SK-MEL-5 (cell line): Measurements from ENCODE around the gene ZCCHC17. TPM values are rescaled to one million over a fixed set of nuclear protein-coding genes. Genes with fewer than 3 reads are reported as not detected.
A peak's percentile ranks its signal among the peaks of the same experiment; 100 is the strongest.

ENCODE experiments used
- DNase-seq: peaks from one replicate; pipeline ENCODE4 v3.0.0-alpha.2; 2016; ENCODE audit warnings: low read depth, low spot score
- in situ Hi-C: cut with HindIII; loops from 2 replicates; pipeline ENCODE4 v1.10.0; 2016; ENCODE audit warnings: low sequenced_read_pairs, high pct_unique_total_duplicates, low pct_unique_long_range_greater_than_20kb
- total RNA-seq: library from RNA; depleted of rRNA; stranded (reverse); fragments of >200 nt; shearing (Covaris generic); gene quantifications from 2 replicates; pipeline ENCODE4 v1.2.3, GENCODE V29; 2014

The ZCCHC17 gene
- total RNA-seq, 1 experiment from 2014 or later = 35.3 TPM

DNA sequence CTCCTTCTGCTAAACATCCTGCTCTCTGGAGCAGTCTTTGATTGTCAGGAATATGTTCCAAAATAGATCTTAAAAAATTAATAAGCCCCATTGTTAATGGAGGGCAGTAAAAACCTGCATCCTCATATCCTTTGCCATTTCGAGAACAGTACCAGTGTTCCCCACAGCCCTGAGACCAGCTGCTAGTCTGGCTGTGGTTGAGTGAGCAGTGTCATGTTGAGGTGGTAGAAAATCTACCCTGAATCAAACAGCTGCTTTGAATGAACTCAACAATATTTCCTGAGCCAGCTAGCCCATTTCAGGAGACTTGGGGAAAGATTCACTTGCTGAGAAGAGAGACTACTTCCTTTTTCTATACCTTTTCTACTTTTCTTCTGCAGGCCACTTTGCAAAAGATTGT, 51.6 kb downstream of the ZCCHC17 start:
- in situ Hi-C loops = no loop called here
- DNase-seq = no peak

- in situ Hi-C loops = no loop called here
- DNase-seq = peak; percentile 21
These were observed 57.5 kb downstream of the ZCCHC17 start for GRCh38 chr1:31354283-31354682.

- in situ Hi-C loops = no loop called here
- no peak for DNase-seq
These were observed 59.6 kb downstream of the ZCCHC17 start for GRCh38 chr1:31356427-31356826.

GRCh38 chr1:31361607-31362006, 64.8 kb downstream of the ZCCHC17 start:
- DNase-seq = no peak

DNA sequence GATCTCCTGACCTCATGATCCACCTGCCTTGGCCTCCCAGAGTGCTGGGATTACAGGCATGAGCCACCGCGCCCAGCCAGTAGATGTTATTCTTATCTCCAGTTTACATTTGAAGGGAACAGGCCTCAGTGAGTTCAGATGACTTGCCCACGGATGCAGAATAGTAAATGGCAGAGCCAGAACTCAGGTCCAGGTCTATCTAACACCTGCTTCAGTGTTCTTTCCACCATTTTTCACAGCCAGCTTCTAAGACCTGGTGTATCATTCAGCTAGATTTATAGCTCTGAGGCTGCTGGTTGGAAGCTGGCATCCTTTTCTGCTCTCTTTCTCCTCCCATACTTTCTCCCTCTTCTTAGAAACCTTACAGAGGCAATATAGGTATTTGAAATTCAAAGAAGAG, 65.2 kb downstream of the ZCCHC17 start:
- in situ Hi-C loops = no loop called here
- no peak for DNase-seq

More at GRCh38 chr1:31361607-31362006, 64.8 kb downstream of the ZCCHC17 start:
- in situ Hi-C loops = no loop called here

DNA sequence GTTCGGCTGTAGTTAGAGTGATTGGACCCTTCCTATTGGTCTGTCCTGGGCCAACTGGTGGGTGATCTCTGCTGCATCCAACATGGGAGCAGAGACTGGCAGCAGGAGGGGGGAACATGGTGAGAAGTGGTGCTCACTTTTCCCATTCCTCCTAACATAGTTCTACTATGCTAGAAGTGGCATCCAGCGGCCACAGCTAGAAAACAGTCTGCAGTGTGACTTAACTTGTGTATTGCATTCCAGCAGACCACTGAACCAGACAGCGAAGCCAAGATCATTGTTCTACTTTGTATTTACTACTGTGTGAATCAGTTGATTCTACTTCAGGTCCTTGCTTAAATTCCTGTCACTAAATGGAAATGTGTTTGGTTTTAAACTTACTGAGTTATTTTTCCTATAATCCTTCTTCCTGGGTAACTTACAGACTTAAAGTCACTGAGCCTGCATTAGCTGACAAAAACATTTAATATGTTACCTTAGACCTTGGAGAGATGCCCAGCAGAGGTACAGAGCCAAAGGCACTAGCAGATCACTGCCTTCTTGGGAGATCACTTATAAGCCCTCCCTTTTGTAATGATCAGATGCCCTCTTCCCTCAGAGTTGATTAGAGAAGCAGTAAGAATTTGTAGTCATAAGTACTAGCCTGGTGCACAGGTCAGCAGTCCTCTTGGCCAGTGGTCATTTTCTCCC, 67.9 kb downstream of the ZCCHC17 start:
- in situ Hi-C loops = no loop called here
- no peak for DNase-seq

DNA sequence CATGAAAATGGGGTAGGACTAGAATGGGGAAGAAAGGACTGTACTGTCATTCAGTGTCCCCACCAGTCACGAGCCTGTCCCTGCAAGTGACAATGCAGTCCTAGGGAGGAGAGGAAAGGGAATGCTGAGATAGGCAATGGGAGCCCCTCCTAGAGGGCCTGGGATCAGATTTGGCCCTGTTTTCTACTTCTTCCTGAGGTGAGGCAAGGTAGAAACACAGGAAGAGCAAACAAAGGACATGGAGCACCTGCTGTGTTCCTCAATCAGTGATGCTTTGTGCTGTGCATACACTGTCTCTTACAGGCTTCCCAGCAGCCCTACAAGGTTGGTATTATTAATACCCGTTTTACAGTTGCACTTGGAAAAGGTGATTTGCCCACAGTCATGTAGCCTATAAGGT, 70.0 kb downstream of the ZCCHC17 start:
- in situ Hi-C loops = no loop called here
- DNase-seq = no peak

DNA sequence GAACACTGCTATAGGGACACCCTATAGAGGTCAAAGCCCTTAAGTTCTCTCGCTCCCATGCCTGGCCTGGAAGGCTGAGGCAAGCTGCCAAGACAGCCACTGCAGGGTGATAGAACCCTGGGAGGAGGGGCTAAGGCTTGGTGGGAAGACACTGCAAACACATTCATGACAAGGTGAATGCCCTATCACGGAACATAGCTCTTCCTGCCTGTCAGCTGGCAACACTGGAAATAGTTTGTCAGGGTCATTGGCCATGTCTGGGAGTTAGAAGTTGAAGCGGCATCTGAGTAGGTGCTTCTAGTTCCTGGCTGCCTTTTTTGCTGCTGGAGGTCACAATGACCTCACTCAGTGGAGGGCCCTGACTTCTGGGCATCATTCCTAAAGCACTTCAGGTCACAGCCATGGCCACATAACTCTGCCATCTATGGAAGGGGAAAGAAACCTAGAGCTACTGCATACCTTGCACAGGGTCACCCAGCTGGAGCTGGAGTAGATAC, 71.8 kb downstream of the ZCCHC17 start:
- no peak for DNase-seq
- in situ Hi-C loops = no loop called here

GRCh38 chr1:31370021-31370420, 73.2 kb downstream of the ZCCHC17 start:
- DNase-seq = no peak
- in situ Hi-C loops = no loop called here

DNA sequence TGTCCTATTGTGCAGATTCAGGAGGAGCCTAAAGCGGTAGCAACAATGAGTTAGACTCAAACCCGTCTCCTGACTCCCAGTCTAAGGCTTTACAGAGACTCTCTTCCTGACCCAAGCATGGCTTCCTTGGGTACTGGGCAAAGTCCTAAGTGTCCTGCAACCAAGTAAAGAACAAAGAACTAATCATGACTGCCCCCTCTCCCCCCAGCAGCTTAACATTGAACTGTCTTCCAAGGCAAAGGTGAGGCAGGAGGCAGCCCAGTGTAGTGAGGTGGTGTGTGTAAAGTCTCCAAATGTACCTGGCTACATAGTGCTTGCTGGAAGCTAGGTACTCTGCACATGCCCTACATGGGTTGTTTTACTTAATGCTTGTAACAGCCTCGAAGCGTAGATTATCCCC, 73.7 kb downstream of the ZCCHC17 start:
- DNase-seq = no peak
- in situ Hi-C loops = no loop called here

DNA sequence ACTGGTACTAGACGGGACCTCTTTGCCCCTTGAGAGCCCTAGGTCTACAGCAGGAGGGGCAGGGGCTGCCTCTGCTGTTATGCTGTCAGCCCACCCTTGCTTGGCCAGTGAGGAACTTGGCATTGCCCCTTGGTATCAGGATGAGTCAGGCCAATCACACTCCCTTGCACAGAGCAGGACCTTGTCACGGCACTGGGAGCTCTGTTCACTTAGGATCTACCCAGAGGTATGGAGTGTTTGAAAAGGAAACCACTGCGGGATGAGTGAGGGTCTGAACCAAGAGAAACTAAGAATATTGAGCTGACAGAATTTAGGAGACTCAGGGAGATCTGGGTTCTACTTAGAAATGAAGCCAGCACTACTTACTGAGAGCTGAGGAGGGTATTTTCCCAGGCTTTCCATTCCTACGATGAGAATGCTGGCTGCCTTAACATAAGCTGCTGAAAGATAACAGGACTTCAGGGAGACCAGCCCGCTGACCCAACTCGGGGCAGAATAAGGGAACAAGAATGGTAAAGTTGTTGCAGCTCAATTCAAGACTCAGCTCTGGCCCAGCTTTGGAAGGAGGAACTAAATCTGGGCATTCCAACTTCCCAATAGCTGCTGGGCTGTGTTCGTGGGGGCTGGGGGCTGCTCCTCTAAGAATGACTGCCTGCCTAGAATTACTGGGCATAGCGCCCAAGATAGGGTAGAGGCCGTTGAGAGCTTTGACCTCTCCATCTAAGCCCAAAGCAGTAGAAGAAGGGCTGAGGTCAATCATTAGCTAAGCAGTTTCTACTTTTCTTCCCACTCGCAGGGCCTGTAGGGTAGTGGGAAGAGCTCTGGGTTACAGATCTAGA, 74.5 kb downstream of the ZCCHC17 start:
- in situ Hi-C loops = no loop called here
- DNase-seq = no peak

DNA sequence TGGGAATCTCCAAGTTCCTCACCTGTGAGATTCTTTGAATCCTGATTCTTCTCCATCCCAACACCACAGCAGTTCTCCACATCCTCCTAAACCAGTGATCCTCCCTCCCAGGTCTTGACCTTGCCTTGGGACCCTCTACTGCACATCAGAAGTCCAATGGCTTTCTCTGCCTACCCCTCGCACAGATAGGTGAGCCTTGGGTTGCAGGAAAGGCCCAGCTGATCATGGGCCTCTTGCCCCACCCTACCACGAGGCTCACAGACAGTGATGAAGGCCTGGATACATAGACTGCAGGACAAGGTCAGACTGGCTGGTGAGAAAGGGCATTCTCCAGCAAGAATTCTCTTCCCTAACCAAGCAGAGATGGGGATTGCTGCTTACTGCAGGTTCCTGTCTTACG, 75.2 kb downstream of the ZCCHC17 start:
- no peak for DNase-seq
- in situ Hi-C loops = no loop called here

DNA sequence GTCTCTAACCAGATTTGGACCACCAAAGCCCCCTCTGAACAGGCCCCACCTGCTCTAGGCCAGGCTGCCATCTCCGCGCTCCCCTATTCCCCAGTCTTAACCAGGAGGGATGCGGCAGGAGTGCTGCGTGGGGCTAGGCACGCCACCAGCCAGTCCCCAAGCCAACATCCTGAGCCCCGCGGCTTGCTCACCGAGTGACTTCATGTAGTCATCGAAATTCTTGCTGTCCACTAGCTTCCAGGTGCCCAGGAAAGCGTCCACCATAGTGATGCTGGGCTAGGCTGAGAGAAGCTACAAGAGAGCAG, 75.9 kb downstream of the ZCCHC17 start:
- in situ Hi-C loops = no loop called here
- no peak for DNase-seq

- DNase-seq = no peak
- in situ Hi-C loops = no loop called here
These were observed 76.4 kb downstream of the ZCCHC17 start, which contains the start of gene FABP3 for GRCh38 chr1:31373056-31373896. TSS of gene FABP3 (minus strand) at chr1:31373076. CDS start at chr1:31373014, 62 bp downstream.

GRCh38 chr1:31373897-31374486, 77.2 kb downstream of the ZCCHC17 start:
- no peak for DNase-seq
- in situ Hi-C loops = no loop called here

DNA sequence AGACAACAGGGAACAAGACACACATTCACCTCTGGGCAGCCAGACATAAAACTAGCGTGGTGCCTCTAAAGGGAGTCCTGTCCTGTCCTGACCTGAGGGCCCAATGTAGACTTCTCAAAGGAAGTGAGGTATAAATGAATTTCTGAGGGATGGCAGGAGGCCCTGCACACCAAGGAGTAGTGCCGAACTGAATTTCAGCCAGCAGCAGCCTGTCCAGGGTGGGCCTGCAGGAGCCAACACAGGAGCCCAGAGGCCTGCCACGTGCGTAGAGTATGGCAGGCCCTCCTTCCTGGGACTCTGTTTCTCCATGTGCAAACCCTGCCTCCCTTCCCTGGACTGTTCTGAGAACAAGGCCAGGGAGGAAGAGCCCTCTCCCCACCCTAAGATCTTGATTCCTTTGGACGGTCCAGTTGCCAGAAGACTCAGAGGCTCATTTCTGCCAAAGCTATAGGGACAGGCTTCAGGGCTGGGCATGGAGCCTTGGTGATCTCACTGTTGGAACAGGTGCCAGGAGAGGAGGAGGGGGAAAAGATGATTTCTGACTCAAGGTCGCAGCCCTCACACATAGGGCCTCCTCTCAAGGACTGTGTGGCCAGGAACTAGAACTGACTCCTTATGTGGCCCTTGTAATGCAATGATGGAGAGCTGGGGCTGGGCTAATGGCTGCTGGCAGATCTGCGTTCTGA, 77.8 kb downstream of the ZCCHC17 start:
- in situ Hi-C loops = no loop called here
- no peak for DNase-seq

DNA sequence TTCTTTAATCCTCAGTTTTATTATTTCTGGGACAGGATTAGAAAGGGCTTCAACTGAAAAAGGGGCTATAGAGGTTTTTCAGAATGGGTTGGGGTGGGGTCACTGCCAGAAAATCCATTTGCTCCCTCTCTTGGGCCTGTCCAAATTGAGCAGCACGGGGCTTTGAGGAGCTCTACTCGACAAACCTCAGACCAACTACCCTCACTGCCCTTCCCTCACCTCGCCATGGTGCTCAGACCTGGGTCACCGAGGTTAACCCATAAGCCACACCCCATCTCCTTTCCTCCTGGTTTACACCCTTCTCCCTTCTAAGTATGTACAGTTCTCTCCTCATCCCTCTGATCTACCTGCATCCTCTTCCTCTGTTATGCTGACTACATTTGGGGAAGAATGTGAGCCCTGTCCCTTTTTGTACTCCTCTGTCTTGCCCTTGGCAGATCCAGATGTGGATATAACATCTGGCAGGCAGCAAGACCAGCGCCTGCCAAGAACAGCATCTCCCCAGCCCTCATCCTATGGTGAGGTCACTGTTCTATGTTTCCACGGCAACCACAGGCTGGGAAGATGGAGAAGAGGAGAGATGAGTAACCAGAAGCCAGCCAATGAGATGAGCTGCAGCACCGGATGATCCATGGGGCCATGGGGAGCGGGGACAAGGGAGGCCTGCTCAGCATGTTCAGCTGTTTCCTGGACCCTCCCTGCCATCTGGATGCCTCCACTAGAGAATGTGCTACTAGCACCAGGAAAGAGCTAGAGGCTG, 79.7 kb downstream of the ZCCHC17 start:
- no peak for DNase-seq
- in situ Hi-C loops = no loop called here
